GM21526 (cell line): ENCODE results near the gene MUCL1.
"Not testable (repeated sequence)": the region's sequence is repeated elsewhere in the genome, so short reads cannot be mapped to it uniquely, and the experiment has no call there.

ENCODE experiments used
- ATAC-seq: cut with Tn5 transposase; IDR thresholded peaks from one replicate; pipeline ENCODE4 v1.9.1; 2021; ENCODE audit warnings: moderate library complexity; ENCODE audit not compliant: unreplicated experiment, low FRiP score

MUCL1 gene, protein sequence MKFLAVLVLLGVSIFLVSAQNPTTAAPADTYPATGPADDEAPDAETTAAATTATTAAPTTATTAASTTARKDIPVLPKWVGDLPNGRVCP

DNA sequence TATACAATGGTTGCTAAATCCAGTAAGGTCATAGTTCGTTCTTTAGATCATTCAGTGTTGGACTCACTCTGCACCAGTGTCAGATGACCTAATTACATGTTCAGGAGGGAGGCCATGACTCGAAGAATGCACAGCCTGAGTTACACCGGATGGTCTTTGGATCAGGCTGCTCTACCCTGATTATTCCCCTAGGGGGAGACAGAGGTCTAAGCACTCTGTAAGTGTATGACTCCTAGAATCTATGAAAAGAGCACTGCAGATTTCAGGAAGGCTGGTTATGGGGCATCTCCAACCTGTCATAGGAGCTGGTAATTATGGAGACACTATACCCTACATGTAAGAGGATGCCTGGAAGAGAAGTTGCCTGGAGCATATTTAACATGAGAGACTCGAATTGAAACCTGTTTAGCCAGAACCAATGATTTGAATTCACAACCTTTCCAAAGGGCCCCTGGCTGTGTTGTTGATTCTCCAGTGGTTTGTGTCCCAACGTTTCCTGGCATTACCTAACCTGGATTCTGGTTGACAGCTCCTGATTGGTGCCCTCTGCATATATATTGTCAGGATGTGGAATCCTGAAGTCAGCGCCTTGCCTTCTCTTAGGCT is at the start of gene MUCL1:
Gene MUCL1, plus strand, starts transcription at position 584 of the 606 bp plus-strand sequence. CDS start 67 bp downstream, outside the sequence.
- ATAC-seq = peak; percentile 97

DNA sequence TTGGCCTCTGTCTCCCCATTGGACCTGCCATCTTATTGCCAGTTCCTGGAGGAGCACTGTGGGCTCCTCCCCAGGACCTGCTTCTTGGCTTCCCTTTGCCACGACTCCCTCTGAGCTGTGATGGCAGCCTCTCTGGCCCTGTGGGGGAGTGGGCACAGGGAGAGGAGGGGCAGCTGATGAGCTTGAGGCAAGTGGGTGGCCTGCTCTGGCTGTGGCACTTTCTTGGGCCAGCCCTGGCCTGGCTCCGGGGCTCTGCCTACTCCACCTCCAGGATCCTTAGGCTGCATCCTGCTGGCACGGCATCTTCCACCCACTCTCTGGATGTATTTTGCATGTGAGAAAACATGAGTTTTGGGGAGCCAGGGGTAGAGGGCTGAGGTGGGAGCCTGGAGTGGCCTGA is 32.6 kb upstream of the MUCL1 start:
- ATAC-seq = no peak

DNA sequence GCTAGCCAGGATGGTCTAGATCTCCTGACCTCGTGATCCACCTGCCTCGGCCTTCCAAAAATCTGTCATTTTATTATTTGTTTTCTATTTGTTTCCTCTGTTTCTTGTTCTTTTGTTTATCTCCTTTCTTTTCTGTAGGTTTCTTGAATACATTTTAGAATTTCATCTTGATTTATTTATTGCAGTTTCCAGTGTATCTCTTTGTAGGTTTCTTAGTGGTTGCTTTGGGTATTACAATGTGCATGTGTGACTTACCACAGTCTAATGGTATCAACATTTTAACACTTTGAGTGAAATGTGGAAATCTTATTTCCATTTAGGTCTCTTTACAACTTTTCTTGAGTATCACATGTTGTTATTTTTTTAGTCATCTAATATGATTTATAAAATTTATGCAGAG is 29.9 kb upstream of the MUCL1 start:
- ATAC-seq = no peak

DNA sequence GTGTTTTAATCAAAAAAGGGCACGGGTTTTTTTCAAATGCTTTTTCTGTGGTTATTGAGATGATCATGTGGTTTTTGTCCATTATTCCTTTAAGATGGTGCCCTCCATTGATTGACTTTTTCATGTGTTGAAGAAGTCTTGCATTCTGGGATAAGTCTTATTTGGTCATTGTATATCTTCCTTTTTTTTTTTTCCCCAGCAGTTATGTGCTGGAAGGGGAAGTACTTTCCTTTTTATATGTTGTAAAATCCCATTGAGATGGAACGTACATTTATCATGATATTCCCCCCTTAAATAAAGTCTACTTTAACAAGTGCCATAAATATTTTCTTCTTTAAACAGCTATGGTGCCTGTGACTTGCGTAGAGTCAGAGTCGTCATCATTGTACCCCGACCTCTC is 24.8 kb upstream of the MUCL1 start:
- no peak for ATAC-seq

DNA sequence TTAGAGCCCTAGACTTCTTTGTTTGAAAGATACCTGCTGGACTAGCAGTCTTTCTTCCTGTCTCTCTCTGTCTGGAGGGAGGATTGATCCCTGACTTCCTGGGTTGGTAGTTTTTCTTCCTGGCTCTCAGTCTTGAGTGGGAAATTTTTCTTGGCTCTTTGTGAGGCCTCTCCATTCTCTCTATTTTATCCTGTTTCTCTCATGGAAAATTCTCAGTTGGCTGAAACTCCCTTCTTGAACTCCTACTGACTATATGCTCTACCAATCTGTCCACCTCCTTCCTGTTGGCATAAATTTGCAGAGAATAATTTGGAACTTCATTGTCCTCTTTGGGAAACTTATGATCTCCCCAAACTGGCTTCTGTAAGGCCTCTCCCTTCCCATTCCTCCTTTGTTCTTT is 24.1 kb upstream of the MUCL1 start:
- no peak for ATAC-seq

DNA sequence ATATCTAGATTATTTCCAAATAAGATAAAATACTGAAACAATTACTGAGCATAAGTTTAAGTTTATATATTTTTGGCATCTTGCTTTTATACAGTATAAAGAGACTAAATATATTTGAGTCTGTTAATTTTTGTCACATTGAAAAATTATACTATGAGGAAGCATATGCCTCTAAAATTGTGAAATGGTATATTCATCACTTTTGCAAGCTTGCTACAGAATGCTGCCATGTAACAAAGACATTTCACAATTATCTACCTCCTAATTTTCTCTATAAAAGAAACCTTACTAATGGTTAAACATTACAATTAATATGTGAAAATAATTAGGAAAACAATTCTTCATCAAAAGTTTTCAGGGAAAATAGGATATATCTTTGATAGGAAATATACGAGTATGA is 22.7 kb upstream of the MUCL1 start:
- no peak for ATAC-seq

DNA sequence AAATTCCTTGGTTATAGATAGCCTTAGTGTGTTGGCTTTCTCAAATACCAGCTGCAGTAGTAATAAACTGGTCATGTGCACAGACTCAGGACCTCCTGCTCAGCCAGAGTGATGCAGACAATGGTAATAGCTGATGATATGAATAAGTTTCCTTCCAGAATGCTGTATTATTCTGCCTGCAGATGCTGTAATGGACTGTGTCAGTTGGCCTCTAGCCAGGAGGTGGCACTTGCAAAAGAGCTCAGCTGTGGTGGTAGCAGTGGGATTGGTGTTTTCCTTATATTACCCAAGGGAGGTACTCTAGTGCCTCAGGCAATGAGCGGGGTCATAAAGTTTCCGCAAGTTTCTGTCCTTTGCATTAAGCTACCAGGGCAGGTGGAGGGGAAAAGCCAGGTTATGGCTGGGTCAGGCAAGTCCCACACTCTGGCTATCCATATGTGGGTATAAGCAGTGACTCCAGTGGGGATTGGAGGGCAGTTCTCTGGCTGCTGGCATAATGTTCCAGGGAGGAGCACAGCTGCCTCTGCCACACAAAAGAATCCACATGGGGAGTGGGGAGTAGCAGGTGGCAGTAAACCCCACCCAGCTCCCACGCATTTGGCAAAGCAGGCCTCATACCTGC is 14.0 kb upstream of the MUCL1 start:
- no peak for ATAC-seq

DNA sequence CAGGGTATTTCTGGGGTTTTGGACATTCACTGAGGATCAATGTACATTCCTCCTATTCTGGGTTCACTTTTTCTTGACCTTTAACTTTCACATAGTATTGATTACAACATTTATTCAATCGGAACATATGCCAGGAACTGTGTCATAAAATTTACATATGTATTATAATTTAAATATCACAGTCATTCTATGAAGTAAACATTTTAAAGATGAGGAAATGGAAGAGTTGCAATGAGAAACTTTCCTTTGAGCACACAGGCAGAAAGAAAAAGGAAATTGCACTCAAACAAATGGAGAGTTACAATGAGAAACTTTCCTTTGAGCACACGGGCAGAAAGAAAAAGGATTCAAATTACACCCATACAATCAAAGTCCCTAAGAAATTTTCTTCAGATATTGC is 3.1 kb downstream of the MUCL1 start:
- ATAC-seq = no peak

DNA sequence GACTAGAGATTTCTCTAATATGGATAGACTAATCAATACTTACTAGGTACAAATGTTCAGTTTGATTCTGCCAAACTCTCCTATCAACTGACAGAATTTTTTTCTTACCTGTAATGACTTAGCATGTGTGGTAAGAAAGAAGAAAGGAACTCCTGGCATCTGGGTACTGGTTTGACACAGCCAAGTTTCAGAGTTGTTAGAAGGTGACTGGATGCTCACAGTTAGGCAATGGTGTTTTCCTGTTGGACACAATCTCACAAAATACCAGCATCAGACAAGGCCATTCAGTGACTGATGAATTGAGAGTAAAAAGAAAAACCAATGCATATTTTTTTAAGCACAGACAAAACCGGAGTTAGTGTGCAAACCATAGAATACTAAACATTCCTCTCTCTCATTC is 4.2 kb downstream of the MUCL1 start:
- ATAC-seq = no peak

DNA sequence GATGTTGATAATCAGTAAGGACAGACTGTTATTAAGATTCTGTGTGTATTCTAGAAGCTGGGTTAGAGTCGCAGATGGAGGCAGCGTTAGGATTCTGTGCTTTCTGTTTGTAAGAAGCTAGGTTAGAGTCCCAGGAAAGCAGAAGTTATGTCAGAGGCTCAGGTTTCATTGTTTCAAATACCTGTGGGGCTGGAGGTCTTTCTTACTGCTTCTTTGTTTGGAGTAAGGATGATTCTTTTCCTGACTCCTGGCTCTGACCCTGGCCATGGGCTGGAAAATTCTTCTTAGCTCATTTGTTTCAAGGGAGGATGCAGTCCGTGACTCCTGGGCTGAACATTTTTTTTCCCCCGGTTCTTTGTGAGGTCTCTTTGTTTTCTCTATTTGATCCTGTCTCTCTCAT is 5.2 kb downstream of the MUCL1 start:
- ATAC-seq = no peak

DNA sequence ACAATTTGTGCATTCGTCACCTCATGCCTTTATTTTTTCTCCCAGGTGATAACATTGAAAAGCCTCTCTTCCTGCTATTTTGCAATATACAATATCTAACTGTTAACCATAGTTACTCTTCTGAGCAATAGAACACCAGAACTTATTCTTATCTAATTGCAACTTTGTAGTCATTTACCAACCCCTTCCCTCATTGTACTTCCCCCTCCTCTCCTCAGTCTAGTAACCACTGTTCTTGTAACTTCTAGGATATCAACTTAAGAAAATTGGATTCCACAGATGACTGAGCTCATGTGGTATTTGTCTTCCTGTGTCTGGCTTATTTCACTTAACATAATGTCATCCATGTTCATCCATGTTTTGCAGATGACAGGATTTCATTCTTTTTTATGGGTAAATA is 7.6 kb downstream of the MUCL1 start:
- ATAC-seq = no peak

DNA sequence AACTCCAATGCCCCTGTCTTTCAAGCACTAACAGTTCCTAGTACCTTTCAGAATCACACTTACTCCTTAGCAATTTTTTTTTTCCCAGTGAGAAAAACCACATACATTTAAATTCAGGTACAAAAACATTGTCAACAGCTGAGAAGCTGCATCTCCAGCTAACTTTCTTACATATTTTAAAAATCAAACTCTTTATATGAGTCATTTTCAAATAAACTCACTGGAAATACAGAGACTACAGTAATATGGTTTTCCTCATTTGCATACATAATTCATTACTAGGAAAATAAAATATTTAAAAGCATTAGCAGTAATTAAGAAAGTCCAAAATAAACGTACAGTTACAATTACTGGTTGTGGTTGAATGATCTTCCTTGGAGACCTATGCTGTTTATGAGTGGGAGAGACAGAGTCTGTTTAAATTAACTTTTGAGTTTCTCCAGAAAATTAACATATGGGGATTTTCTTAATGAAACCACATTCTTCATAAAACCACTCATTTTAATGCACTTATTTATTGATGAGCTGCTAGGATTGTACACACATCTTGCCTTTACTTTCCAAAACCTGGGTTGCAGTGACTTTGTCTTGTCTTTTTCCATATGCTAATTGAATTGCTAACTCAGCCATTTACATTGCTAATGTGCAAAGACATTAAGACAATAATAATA is 9.8 kb downstream of the MUCL1 start:
- ATAC-seq = no peak

DNA sequence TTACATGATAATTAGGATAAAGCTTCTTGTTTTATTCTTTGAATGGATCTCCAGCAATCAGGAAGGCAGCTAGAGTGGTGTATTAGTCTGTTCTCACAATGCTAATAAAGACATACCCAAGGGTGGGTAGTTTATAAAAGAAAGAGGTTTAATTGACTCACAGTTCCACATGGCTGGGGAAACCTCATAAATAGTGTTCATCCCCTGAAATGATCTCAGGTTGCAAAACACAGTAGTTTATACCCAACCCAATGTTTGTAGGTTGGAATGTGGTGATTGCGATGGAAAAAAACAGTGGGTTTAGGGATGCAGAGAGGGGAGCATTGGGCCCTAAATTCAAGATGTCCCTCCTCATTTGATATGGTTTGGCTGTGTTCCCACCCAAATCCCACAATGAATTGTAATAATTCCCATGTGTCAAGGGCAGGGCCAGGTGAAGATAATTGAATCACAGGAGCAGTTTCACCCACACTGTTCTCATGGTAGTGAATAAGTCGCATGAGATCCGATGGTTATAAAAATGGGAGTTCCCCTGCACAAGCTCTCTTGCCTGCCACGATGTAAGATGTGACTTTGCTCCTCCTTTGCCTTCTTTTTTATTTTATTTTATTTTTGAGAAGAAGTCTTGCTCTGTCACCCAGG is 11.5 kb downstream of the MUCL1 start:
- ATAC-seq = no peak

DNA sequence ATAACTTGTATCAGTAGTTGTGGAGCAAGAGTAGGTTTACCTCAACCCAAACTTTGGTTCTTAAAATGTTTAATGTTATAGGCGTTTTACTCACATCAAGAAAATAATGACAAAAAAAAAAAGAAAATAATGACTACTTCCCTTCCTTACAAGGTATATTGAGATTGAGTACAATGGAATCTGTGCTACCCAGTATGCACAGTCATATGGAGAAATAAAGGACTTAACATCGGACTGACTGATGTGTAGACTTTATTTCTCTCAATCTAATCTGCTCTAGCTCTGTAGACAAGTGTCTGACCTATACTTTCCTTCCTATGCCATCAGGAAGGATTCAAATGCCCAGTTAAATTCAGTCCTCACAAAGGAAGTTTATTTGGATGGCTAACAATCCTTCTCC is 14.4 kb downstream of the MUCL1 start:
- ATAC-seq = no peak

DNA sequence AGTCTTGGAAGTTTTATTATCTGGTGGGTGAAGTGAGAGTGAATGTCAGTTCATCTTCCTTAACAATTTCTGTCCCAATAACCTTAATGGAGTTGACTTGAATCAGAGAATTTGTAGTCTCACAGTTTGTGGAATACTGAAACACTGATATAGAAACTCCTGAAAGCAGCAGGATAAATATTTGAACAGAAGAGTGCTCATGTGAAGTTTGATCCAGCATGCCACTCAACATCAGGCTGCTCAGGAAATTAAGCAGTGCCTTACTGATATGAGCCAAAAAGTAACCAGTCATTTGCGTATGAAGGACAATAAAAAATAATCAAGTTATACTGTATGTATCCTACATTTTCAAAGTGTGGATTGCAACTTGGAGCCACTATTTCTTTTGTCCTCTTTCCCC is 15.7 kb downstream of the MUCL1 start:
- ATAC-seq = no peak

DNA sequence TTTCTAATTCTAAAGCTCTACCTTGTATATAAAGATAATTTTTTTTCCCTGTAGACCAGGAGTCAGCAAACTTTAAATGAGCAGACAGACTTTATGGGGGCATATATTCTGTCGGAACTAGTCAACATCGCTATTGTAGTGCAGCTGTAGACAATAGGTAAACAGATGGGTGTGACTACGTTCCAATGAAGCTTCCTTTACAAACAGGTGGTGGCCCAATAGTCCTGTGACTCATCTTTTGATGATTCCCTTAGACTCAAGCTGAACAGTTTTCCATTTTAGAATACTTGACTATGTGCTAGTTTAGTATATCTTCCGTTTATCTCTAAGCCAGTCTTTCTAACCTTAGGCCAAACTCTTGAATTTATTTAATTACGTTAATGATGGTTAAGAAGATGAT is 16.3 kb downstream of the MUCL1 start:
- ATAC-seq = no peak

DNA sequence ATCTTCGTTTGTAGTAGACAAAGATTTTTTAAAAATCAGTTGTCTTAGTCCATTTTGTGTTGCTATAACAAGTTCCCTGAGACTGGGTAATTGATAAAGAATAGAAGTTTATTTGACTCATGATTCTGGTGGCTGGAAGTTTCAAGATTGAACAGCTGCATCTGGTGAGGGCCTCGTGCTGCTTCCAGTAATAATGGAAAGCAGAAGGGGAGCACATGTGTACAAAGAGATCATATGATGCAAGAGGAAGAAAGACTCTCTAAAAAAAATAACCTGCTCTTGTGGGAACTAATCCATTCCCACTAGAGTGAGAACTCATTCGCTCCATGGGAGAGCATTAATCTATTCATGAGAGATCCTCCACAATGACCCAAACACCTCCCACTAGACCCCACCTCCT is 24.8 kb downstream of the MUCL1 start:
- ATAC-seq = no peak

DNA sequence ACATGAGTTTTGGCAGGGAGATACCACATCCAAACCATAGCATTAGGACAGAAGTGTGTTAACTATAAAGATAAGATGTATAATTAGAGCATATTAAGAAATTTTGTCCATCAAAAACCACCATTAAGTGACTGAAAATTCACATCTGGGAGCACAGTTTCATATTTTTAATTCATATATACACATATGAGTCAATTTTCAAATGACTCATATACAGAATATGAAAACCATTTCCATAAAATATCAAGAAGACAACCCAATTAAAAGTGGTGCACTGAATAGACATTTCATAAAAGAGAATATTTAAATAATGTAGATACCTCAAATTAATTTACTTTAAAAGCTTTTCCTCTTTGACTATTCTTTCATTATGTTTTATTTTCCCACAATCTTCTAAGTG is 25.3 kb downstream of the MUCL1 start:
- ATAC-seq = no peak

DNA sequence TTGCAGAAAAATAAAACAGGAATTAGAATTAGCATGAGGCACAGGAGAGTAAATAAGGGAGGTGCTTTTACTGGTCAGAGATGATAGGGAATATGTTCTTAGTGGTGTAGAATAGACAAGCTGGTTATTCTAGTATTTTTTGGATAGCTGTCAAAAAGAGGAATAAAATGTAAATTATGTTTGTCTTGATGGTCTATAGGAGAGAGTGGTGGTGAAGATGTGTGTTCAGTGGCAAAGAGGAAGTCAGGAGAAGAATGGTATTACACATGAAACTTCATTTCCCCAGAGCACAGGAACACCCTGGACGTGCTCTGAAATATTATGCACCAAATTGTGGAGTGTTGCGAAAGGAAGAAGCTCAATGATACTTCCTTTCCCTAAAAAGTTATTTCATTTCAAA is 27.8 kb downstream of the MUCL1 start:
- no peak for ATAC-seq

DNA sequence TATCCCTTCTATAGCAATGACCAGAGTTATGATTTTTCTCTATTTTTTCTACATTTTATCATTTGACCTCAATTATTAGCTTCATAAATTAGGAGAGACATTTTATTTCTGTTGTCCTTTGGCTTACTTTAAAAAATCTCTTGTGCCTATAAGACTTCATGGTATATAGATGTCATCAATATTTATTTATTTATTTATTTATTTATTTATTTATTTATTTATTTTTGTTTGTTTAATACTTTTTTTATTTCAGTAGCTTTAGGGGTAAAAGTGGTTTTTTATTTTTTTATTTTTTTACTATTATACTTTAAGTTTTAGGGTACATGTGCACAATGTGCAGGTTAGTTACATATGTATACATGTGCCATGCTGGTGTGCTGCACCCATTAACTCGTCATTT is 28.3 kb downstream of the MUCL1 start:
- ATAC-seq = not testable (repeated sequence)

DNA sequence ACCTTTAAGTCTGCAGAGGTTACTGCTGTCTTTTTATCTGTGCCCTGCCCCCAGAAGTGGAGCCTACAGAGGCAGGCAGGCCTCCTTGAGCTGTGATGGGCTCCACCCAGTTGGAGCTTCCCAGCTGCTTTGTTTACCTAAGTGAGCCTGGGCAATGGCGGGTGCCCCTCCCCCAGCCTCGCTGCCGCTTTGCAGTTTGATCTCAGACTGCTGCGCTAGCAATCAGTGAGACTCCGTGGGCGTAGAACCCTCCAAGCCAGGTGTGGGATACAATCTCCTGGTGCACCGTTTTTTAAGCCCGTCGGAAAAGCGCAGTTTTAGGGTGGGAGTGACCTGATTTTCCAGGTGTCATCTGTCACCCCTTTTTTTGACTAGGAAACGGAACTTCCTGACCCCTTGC is 34.1 kb downstream of the MUCL1 start:
- ATAC-seq = not testable (repeated sequence)

DNA sequence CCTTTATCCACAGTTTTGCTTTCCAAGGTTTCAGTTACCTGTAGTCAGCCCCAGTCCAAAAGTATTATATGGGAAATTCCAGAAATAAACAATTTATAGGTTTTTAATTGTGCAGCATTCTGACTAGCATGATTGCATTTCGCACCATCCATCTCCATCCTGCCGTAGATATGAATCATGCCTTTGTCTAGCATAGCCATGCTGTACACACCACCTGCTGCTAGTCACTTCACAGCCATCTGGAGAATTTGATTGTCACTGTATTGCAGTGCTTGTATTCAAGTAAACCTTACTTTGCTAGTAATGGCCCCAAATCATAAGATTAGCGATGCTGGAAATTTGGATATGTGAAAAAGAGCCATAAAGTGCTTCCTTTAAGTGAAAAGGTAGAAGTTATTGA is 36.0 kb downstream of the MUCL1 start:
- no peak for ATAC-seq
